ENCODE results near the gene KLK5.

DNA sequence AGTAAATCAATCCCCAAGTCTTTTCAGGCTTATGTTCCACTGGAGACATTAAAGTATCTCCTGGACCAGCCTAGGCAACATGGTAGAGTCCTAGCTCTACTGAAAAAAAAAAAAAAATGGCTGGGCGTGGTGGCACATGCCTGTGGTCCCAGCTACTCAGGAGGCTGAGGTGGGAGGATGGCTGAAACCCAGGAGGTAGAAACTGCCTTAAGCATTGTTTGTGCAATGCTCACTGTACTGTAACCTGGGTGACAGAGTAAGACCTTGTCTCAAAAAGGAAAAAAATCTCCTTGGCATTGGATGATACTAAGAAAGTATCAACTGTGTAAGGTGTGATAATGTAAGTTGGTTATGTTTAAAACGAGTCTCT is 39.8 kb upstream of the KLK5 start:
- TF ChIP-seq, protein P1, sequence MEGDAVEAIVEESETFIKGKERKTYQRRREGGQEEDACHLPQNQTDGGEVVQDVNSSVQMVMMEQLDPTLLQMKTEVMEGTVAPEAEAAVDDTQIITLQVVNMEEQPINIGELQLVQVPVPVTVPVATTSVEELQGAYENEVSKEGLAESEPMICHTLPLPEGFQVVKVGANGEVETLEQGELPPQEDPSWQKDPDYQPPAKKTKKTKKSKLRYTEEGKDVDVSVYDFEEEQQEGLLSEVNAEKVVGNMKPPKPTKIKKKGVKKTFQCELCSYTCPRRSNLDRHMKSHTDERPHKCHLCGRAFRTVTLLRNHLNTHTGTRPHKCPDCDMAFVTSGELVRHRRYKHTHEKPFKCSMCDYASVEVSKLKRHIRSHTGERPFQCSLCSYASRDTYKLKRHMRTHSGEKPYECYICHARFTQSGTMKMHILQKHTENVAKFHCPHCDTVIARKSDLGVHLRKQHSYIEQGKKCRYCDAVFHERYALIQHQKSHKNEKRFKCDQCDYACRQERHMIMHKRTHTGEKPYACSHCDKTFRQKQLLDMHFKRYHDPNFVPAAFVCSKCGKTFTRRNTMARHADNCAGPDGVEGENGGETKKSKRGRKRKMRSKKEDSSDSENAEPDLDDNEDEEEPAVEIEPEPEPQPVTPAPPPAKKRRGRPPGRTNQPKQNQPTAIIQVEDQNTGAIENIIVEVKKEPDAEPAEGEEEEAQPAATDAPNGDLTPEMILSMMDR (optimal IDR thresholded peaks at IDR 0.05 in 1 of 3, IDR thresholded peaks at IDR 0.05 in 1 of 3, conservative IDR thresholded peaks at IDR 0.05 in 1 of 3; ENCODE audit: extremely low read depth in 1 of 3, insufficient read depth in 2 of 3, low read length in 3 of 3), result no peak
- TF ChIP-seq EZH2 (IDR thresholded peaks at IDR 0.05; ENCODE audit: low read length), result no peak

Data from keratinocyte (primary cell).